Measurements from ENCODE around the gene HAP1.

DNA sequence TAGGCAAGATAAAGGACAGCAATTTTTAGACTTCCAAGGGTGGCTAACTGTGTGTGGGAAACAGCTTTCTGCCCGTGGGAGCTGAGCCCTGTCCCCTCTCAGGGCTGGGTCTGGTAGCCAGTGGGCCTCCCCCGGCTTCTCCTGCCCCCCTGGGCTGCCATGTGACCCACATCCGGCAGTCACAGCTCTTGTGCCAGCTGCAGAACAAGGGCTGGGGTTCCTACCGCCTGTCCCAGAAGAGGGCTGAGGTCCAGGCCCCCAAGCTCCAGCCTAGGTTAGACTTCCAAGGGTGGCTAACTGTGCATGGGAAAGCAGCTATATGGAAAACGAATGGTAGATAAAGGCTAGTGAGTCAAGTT lies 16.2 kb downstream of the HAP1 start:
- TF ChIP-seq CTCF (IDR thresholded peaks at IDR 0.05) (no peak), POLR2A (IDR thresholded peaks at IDR 0.05) (no peak)
